ENCODE measurements around the gene EMP2.

The EMP2 gene

GRCh38 chr16:10572611-10573010 lies 7.8 kb downstream of the EMP2 start:
- TF ChIP-seq POLR2AphosphoS5 (IDR thresholded peaks at IDR 0.05; ENCODE audit: low read depth, low read length) (no peak), SIN3A (IDR thresholded peaks at IDR 0.05; ENCODE audit: borderline replicate concordance, insufficient read depth, low read length) (no peak), FOXP2 (optimal IDR thresholded peaks at IDR 0.05; ENCODE audit: borderline replicate concordance, extremely low read depth, extremely low read length, insufficient read depth) (no peak), TAF1 (IDR thresholded peaks at IDR 0.05; ENCODE audit: borderline replicate concordance, insufficient read depth, low read length) (no peak), REST (IDR thresholded peaks at IDR 0.05; ENCODE audit: insufficient read depth in 1 of 2, low read depth in 2 of 2, low read length in 2 of 2) (no peak)

GRCh38 chr16:10571354-10571753 lies 9.0 kb downstream of the EMP2 start:
- TF ChIP-seq TAF1 (IDR thresholded peaks at IDR 0.05; ENCODE audit: borderline replicate concordance, insufficient read depth, low read length) (no peak), FOXP2 (optimal IDR thresholded peaks at IDR 0.05; ENCODE audit: borderline replicate concordance, extremely low read depth, extremely low read length, insufficient read depth) (no peak), SIN3A (IDR thresholded peaks at IDR 0.05; ENCODE audit: borderline replicate concordance, insufficient read depth, low read length) (no peak), POLR2AphosphoS5 (IDR thresholded peaks at IDR 0.05; ENCODE audit: low read depth, low read length) (no peak), REST (IDR thresholded peaks at IDR 0.05; ENCODE audit: insufficient read depth in 1 of 2, low read depth in 2 of 2, low read length in 2 of 2) (no peak)

GRCh38 chr16:10569621-10570020 lies 10.8 kb downstream of the EMP2 start:
- TF ChIP-seq FOXP2 (optimal IDR thresholded peaks at IDR 0.05; ENCODE audit: borderline replicate concordance, extremely low read depth, extremely low read length, insufficient read depth) (no peak), POLR2AphosphoS5 (IDR thresholded peaks at IDR 0.05; ENCODE audit: low read depth, low read length) (no peak), TAF1 (IDR thresholded peaks at IDR 0.05; ENCODE audit: borderline replicate concordance, insufficient read depth, low read length) (no peak), SIN3A (IDR thresholded peaks at IDR 0.05; ENCODE audit: borderline replicate concordance, insufficient read depth, low read length) (no peak), REST (IDR thresholded peaks at IDR 0.05; ENCODE audit: insufficient read depth in 1 of 2, low read depth in 2 of 2, low read length in 2 of 2) (no peak)

- TF ChIP-seq POLR2AphosphoS5 (IDR thresholded peaks at IDR 0.05; ENCODE audit: low read depth, low read length): no peak
These were observed 13.8 kb downstream of the EMP2 start for GRCh38 chr16:10566613-10567012.

- no peak for TF ChIP-seq POLR2AphosphoS5 (IDR thresholded peaks at IDR 0.05; ENCODE audit: low read depth, low read length)
- no peak for TF ChIP-seq FOXP2 (optimal IDR thresholded peaks at IDR 0.05; ENCODE audit: borderline replicate concordance, extremely low read depth, extremely low read length, insufficient read depth)
- TF ChIP-seq TAF1 (IDR thresholded peaks at IDR 0.05; ENCODE audit: borderline replicate concordance, insufficient read depth, low read length): no peak
- TF ChIP-seq SIN3A (IDR thresholded peaks at IDR 0.05; ENCODE audit: borderline replicate concordance, insufficient read depth, low read length): no peak
- TF ChIP-seq REST (IDR thresholded peaks at IDR 0.05; ENCODE audit: insufficient read depth in 1 of 2, low read depth in 2 of 2, low read length in 2 of 2): no peak
These were observed 15.2 kb downstream of the EMP2 start for GRCh38 chr16:10565167-10565566.

Measured in PFSK-1 (cell line).